ENCODE data around the gene DDAH1.
A peak's percentile ranks its signal among the peaks of the same experiment; 100 is the strongest.

Gene DDAH1

DNA sequence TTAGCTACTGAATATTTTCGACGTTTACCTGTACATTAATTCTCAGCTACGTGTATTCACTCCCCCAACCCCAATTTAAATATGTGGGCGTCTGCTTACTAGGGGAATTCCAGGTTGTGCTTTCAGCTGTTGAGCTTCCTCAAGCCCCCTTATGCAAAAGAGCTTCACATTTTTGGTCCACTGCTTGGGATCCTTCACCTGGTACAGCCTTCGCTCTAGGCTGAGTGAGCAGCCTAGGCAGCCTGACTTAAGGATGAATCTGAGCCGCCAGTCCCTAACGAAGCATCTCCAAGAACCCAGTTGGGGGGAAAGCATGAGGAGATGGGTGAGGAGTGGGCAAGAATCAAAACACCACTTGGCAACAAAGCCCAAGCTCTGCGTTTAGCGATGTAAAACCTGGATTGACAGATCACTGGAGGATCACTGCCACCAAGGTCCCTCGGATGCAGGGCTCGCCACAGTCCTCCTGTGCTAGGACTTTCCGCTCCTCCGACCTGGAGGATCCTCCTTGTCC lies 189.2 kb downstream of the DDAH1 start:
- Histone ChIP-seq H3K79me2 (ENCODE audit: control insufficient read depth, low read length) (peaks cover 52% of the 10 kb centered on the region), H3K27me3 (ENCODE audit: control insufficient read depth, low read length) (no peaks in the 10 kb centered on the region), H3K27ac (ENCODE audit: low read depth, low read length) (peak overlapping the region; percentile 73), H3K4me2 (ENCODE audit: low read length) (peak overlapping the region; percentile 69), H3K4me3 (ENCODE audit: low read length) (peak overlapping the region; percentile 100), H3K9me3 (ENCODE audit: control insufficient read depth, insufficient read depth, low read length) (no peaks in the 10 kb centered on the region), H3K9me2 (replicated peaks; ENCODE audit: control insufficient read depth, low read length) (no peaks in the 10 kb centered on the region), H3K4me1 (ENCODE audit: control insufficient read depth, low read length) (peaks cover 28% of the 10 kb centered on the region), H3K36me3 (ENCODE audit: control insufficient read depth, low read length) (peaks cover 44% of the 10 kb centered on the region), H3F3A (ENCODE audit: control insufficient read depth, insufficient read depth) (peaks cover 8% of the 10 kb centered on the region), H4K20me1 (ENCODE audit: control insufficient read depth, insufficient read depth, low read depth, low read length) (peaks cover 8% of the 10 kb centered on the region; the same call in 1 of the 2 replicates)
- no peak for TF ChIP-seq EZH2phosphoT487 (IDR thresholded peaks at IDR 0.05; ENCODE audit: borderline replicate concordance, low read length)
- TF ChIP-seq, protein P1, sequence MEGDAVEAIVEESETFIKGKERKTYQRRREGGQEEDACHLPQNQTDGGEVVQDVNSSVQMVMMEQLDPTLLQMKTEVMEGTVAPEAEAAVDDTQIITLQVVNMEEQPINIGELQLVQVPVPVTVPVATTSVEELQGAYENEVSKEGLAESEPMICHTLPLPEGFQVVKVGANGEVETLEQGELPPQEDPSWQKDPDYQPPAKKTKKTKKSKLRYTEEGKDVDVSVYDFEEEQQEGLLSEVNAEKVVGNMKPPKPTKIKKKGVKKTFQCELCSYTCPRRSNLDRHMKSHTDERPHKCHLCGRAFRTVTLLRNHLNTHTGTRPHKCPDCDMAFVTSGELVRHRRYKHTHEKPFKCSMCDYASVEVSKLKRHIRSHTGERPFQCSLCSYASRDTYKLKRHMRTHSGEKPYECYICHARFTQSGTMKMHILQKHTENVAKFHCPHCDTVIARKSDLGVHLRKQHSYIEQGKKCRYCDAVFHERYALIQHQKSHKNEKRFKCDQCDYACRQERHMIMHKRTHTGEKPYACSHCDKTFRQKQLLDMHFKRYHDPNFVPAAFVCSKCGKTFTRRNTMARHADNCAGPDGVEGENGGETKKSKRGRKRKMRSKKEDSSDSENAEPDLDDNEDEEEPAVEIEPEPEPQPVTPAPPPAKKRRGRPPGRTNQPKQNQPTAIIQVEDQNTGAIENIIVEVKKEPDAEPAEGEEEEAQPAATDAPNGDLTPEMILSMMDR (IDR thresholded peaks at IDR 0.05; ENCODE audit: low read depth, low read length, poor library complexity, severe bottlenecking) = no peak

DNA sequence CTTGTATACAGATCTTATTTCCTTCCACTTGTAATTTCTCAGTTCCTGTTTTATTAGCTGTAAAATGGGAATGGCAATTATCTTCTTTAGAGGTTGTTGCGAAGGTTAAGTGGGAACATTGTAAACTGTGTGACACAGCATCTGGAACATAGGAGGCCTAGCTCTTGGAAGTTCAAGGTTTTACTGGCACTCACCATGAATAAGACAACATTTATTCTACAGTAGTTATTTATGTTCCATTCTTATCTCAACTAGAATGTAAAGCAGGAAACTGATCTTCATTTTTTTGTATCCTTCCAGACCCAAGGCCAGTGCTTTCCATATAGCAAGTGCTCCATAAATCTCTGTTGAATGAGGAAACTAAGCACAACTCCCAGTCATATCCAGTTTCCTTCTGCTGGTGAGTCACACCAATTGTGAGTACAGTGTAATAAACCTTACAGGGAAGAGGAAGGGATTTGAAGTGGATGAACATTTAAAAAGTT lies 189.9 kb downstream of the DDAH1 start:
- Histone ChIP-seq H3K4me2 (ENCODE audit: low read length) (peak overlapping the region; percentile 69), H3K36me3 (ENCODE audit: control insufficient read depth, low read length) (peaks cover 51% of the 10 kb centered on the region), H3K9me2 (replicated peaks; ENCODE audit: control insufficient read depth, low read length) (no peaks in the 10 kb centered on the region), H3K4me1 (ENCODE audit: control insufficient read depth, low read length) (peaks cover 28% of the 10 kb centered on the region), H3F3A (ENCODE audit: control insufficient read depth, insufficient read depth) (peaks cover 8% of the 10 kb centered on the region), H3K27me3 (ENCODE audit: control insufficient read depth, low read length) (no peaks in the 10 kb centered on the region), H3K79me2 (ENCODE audit: control insufficient read depth, low read length) (peaks cover 58% of the 10 kb centered on the region), H4K20me1 (ENCODE audit: control insufficient read depth, insufficient read depth, low read depth, low read length) (peaks cover 8% of the 10 kb centered on the region; the same call in 1 of the 2 replicates), H3K4me3 (ENCODE audit: low read length) (peak overlapping the region; percentile 100), H3K9me3 (ENCODE audit: control insufficient read depth, insufficient read depth, low read length) (no peaks in the 10 kb centered on the region), H3K27ac (ENCODE audit: low read depth, low read length) (peak overlapping the region; percentile 73)
- no peak for TF ChIP-seq EZH2phosphoT487 (IDR thresholded peaks at IDR 0.05; ENCODE audit: borderline replicate concordance, low read length)
- TF ChIP-seq, protein P1 (IDR thresholded peaks at IDR 0.05; ENCODE audit: low read depth, low read length, poor library complexity, severe bottlenecking) = no peak

DNA sequence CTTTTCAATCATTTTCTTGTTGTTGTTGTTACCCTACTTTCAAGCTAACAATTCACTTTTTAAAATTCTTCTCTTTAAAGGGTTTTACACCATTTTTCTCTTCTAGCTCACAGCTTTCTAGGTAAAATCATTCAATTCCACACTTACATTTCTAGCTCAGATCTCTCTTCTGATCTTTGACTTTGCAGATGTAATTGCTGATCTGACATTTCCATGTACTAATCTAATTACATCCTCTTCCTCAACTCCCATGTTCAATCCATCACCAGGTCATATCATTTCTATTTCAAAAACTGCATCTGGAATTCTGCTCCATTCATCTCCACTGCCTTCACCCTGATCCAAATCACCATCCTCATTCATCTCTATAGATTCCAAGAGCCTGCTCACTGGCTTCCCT lies 191.6 kb downstream of the DDAH1 start:
- H3K9me2 ChIP-seq (replicated peaks; ENCODE audit: control insufficient read depth, low read length) = no peaks in the 10 kb centered on the region
- H3K9me3 ChIP-seq (ENCODE audit: control insufficient read depth, insufficient read depth, low read length) = no peaks in the 10 kb centered on the region
- no peak overlapping the region for H3K4me3 ChIP-seq (ENCODE audit: low read length)
- no peak overlapping the region for H3K27ac ChIP-seq (ENCODE audit: low read depth, low read length)
- peaks cover 8% of the 10 kb centered on the region for H3F3A ChIP-seq (ENCODE audit: control insufficient read depth, insufficient read depth)
- no peaks in the 10 kb centered on the region for H3K27me3 ChIP-seq (ENCODE audit: control insufficient read depth, low read length)
- H4K20me1 ChIP-seq (ENCODE audit: control insufficient read depth, insufficient read depth, low read depth, low read length) = peaks cover 8% of the 10 kb centered on the region; the same call in 1 of the 2 replicates
- H3K79me2 ChIP-seq (ENCODE audit: control insufficient read depth, low read length) = peaks cover 58% of the 10 kb centered on the region
- H3K4me2 ChIP-seq (ENCODE audit: low read length) = no peak overlapping the region
- H3K36me3 ChIP-seq (ENCODE audit: control insufficient read depth, low read length) = peaks cover 66% of the 10 kb centered on the region
- H3K4me1 ChIP-seq (ENCODE audit: control insufficient read depth, low read length) = peaks cover 25% of the 10 kb centered on the region
- TF ChIP-seq, protein P1 (IDR thresholded peaks at IDR 0.05; ENCODE audit: low read depth, low read length, poor library complexity, severe bottlenecking) = no peak
- no peak for TF ChIP-seq EZH2phosphoT487 (IDR thresholded peaks at IDR 0.05; ENCODE audit: borderline replicate concordance, low read length)
